Transverse colon (tissue), 4 donors: ENCODE measurements around the gene LEKR1. TPM values are rescaled to one million over a fixed set of nuclear protein-coding genes. Genes with fewer than 3 reads are reported as not detected.

ENCODE experiments used
- DNase-seq: peaks from one replicate; pipeline ENCODE4 v3.0.0-alpha.2; 2019
- H3K27ac ChIP-seq, 4 donors: fragments of 200-600 bp; sonication (generic); 2 replicates each; pipeline ENCODE4 v1.5.1; 2016 to 2018; ENCODE audit warnings: inconsistent platforms in 4 of 4
- H3K27me3 ChIP-seq: fragments of 200-600 bp; sonication (generic); 2 replicates; pipeline ENCODE4 v1.5.1; 2017; ENCODE audit warnings: inconsistent platforms
- H3K36me3 ChIP-seq, 4 donors: fragments of 200-600 bp; sonication (generic); 2 replicates each; pipeline ENCODE4 v1.5.1; 2017 to 2019; ENCODE audit warnings: inconsistent platforms in 4 of 4
- H3K4me1 ChIP-seq, 4 donors: fragments of 200-600 bp; sonication (generic); 2 replicates each; pipeline ENCODE4 v1.5.1; 2017 to 2020; ENCODE audit warnings: inconsistent platforms in 4 of 4
- H3K4me3 ChIP-seq, 4 donors: fragments of 200-600 bp; sonication (generic); 1 replicate in 1 of 4; 2 replicates in 3 of 4; pipeline versions ENCODE4 v1.5.1 to v1.6.1; 2017 to 2019; ENCODE audit warnings: inconsistent platforms in 4 of 4
- H3K9me3 ChIP-seq, 2 donors: fragments of 200-600 bp; sonication (generic); 2 replicates each; pipeline ENCODE4 v1.5.1; 2017 to 2019; ENCODE audit warnings: inconsistent platforms in 2 of 2
- CTCF ChIP-seq, 5 experiments: fragments of 200-600 bp in 3 of 5; fragments of 450-650 bp in 2 of 5; sonication (generic) in 3 of 5; IDR thresholded peaks; 1 replicate in 2 of 5; 2 replicates in 3 of 5; pipeline ENCODE4 v1.5.1; 2016 to 2017; ENCODE audit warnings: antibody characterized with exemption in 5 of 5, inconsistent platforms in 3 of 5, mild to moderate bottlenecking in 2 of 5, moderate library complexity in 1 of 5
- EP300 ChIP-seq: sonication (generic); formaldehyde crosslinking; IDR thresholded peaks from one replicate; pipeline ENCODE4 v1.6.1; 2017; ENCODE audit warnings: antibody characterized with exemption, low read depth
- POLR2A ChIP-seq: fragments of 450-650 bp; IDR thresholded peaks from one replicate; pipeline ENCODE4 v1.6.1; 2016; ENCODE audit warnings: antibody characterized with exemption, mild to moderate bottlenecking, moderate library complexity
- POLR2AphosphoS5 ChIP-seq, 3 donors: sonication (generic); formaldehyde crosslinking; IDR thresholded peaks; one replicate each; pipeline ENCODE4 v1.6.1; 2016; ENCODE audit warnings: antibody characterized with exemption in 3 of 3
- WGBS, 2 donors: methylation state at CpG; one replicate each; pipeline ENCODE4 v1.1.5; 2018; ENCODE audit warnings: low coverage in 1 of 2; 5-methylcytosine and 5-hydroxymethylcytosine counted together
- in situ Hi-C, 4 donors: fragments of 200-750 bp; cut with MboI; loops; one replicate each; pipeline versions ENCODE4 v1.15.0 to v1.15.1; 2017; ENCODE audit warnings: low sequenced_read_pairs in 3 of 4, low pct_ligation_motif_present in 1 of 4, low pct_unique_long_range_greater_than_20kb in 1 of 4
- intact Hi-C: fragments of 100-400 bp; cut with DNase I; formaldehyde crosslinking; loops from one replicate; pipeline ENCODE4 v1.15.1; 2023; ENCODE audit warnings: low total_unique reads
- total RNA-seq, 4 donors: library from RNA; depleted of rRNA; stranded (reverse); fragments of >200 nt; gene quantifications; one replicate each; pipeline ENCODE4 v1.1.0, GENCODE V29; 2016

Gene LEKR1
- total RNA-seq, 4 donors from 2014 or later: 0.40 to 3.3 (median 0.96) TPM; not detected in 1

GRCh38 chr3:156938724-156939123, 112.6 kb downstream of the LEKR1 start:
- Histone ChIP-seq H3K9me3 (no peaks in the 10 kb centered on the region), H3K4me1 (no peaks in the 10 kb centered on the region), H3K27me3 (no peaks in the 10 kb centered on the region), H3K36me3 (no peaks in the 10 kb centered on the region), H3K27ac (no peak overlapping the region), H3K4me3 (no peak overlapping the region)
- WGBS, 2 donors: 90 to 97% methylated on average over 2 of the region's 2 CpGs
- DNase-seq: no peak
- TF ChIP-seq EP300: no peak
- TF ChIP-seq POLR2A: no peak
- intact Hi-C loops (no loop called here), in situ Hi-C loops (no loop called here)

- Histone ChIP-seq H3K27me3 (no peaks in the 10 kb centered on the region), H3K4me1 (no peaks in the 10 kb centered on the region), H3K36me3 (no peaks in the 10 kb centered on the region), H3K27ac (no peak overlapping the region), H3K9me3 (no peaks in the 10 kb centered on the region), H3K4me3 (no peak overlapping the region)
- WGBS, 2 donors: 100% methylated on average over 1 of the region's 1 CpG
- no peak for DNase-seq
- in situ Hi-C loops: no loop called here
- no peak for TF ChIP-seq POLR2A
- TF ChIP-seq POLR2AphosphoS5 (IDR thresholded peaks at IDR 0.05): no peak
- no peak for TF ChIP-seq CTCF (IDR thresholded peaks at IDR 0.05)
- TF ChIP-seq EP300: no peak
- intact Hi-C loops: no loop called here
Measured at GRCh38 chr3:156939315-156939714, 113.2 kb downstream of the LEKR1 start.

GRCh38 chr3:156941311-156941710, 115.2 kb downstream of the LEKR1 start:
- in situ Hi-C loops: no loop called here
- 83 to 87% methylated on average over 4 of the region's 4 CpGs for WGBS, 2 donors
- H3K36me3 ChIP-seq: no peaks in the 10 kb centered on the region

GRCh38 chr3:156948402-156949210, 122.5 kb downstream of the LEKR1 start:
- TF ChIP-seq EP300: no peak
- no peak for TF ChIP-seq POLR2A
- no peak for TF ChIP-seq POLR2AphosphoS5 (IDR thresholded peaks at IDR 0.05)
- TF ChIP-seq CTCF (IDR thresholded peaks at IDR 0.05): no peak
- 81 to 89% methylated on average over 2 of the region's 2 CpGs for WGBS, 2 donors

More at GRCh38 chr3:156941311-156941710, 115.2 kb downstream of the LEKR1 start:
- Histone ChIP-seq H3K27ac (no peak overlapping the region), H3K9me3 (no peaks in the 10 kb centered on the region), H3K4me3 (no peak overlapping the region), H3K4me1 (no peaks in the 10 kb centered on the region), H3K27me3 (no peaks in the 10 kb centered on the region)
- TF ChIP-seq CTCF (IDR thresholded peaks at IDR 0.05) (no peak), POLR2A (no peak), EP300 (no peak), POLR2AphosphoS5 (IDR thresholded peaks at IDR 0.05) (no peak)
- DNase-seq: no peak
- intact Hi-C loops: no loop called here

More at GRCh38 chr3:156948402-156949210, 122.5 kb downstream of the LEKR1 start:
- Histone ChIP-seq H3K27me3 (no peaks in the 10 kb centered on the region), H3K4me3 (no peak overlapping the region), H3K4me1 (no peaks in the 10 kb centered on the region), H3K36me3 (no peaks in the 10 kb centered on the region), H3K27ac (no peak overlapping the region), H3K9me3 (no peaks in the 10 kb centered on the region)
- in situ Hi-C loops (no loop called here), intact Hi-C loops (no loop called here)
- no peak for DNase-seq
